Measurements from ENCODE around the gene OR4C45.
"Not testable (repeated sequence)": the region's sequence is repeated elsewhere in the genome, so short reads cannot be mapped to it uniquely, and the experiment has no call there.

Gene OR4C45

GRCh38 chr11:50032574-50032973 is at the start of gene OR4C45:
Gene OR4C45 (plus strand): TSS chr11:50032874.
- no peak for DNase-seq

GRCh38 chr11:49995565-49995964 is 37.1 kb upstream of the OR4C45 start:
- DNase-seq = no peak

GRCh38 chr11:50030193-50030592 is 2.5 kb upstream of the OR4C45 start:
- DNase-seq = no peak

GRCh38 chr11:50036239-50036638 is 3.6 kb downstream of the OR4C45 start:
- not testable (repeated sequence) for DNase-seq

GRCh38 chr11:50037251-50037650 is 4.6 kb downstream of the OR4C45 start:
- DNase-seq = no peak

GRCh38 chr11:50044647-50045046 is 12.0 kb downstream of the OR4C45 start:
- DNase-seq = no peak

- DNase-seq = not testable (repeated sequence)
Measured at GRCh38 chr11:50063056-50063455, 30.4 kb downstream of the OR4C45 start.

GRCh38 chr11:50070389-50070788 is 37.7 kb downstream of the OR4C45 start:
- no peak for DNase-seq

- DNase-seq = no peak
Measured at GRCh38 chr11:50071584-50072225, 39.0 kb downstream of the OR4C45 start.

GRCh38 chr11:50072226-50073112 is 39.8 kb downstream of the OR4C45 start:
- DNase-seq = no peak

GRCh38 chr11:50073113-50074105 is 40.7 kb downstream of the OR4C45 start:
- DNase-seq = no peak

- no peak for DNase-seq
Measured at GRCh38 chr11:50074161-50074560, 41.5 kb downstream of the OR4C45 start.

- DNase-seq = no peak
Measured at GRCh38 chr11:50075856-50076255, 43.2 kb downstream of the OR4C45 start.

- DNase-seq = no peak
Measured at GRCh38 chr11:50077526-50077925, 44.9 kb downstream of the OR4C45 start.

GRCh38 chr11:50078001-50078400 is 45.3 kb downstream of the OR4C45 start:
- no peak for DNase-seq

GRCh38 chr11:50078946-50079345 is 46.3 kb downstream of the OR4C45 start:
- DNase-seq = not testable (repeated sequence)

- DNase-seq = no peak
Measured at GRCh38 chr11:50080256-50080655, 47.6 kb downstream of the OR4C45 start.

Measured in DMS79 treated with DMSO at 0.1 percent for 48 hours (cell line).